ENCODE results near the gene HSF5. TPM values are rescaled to one million over a fixed set of nuclear protein-coding genes. Genes with fewer than 3 reads are reported as not detected.

HSF5 gene
- total and polyA plus RNA-seq, 2 donors (not counting 3 experiments of a cell fraction or from before 2014, with no cell fraction given), result 0.03 TPM; not detected in 1

DNA sequence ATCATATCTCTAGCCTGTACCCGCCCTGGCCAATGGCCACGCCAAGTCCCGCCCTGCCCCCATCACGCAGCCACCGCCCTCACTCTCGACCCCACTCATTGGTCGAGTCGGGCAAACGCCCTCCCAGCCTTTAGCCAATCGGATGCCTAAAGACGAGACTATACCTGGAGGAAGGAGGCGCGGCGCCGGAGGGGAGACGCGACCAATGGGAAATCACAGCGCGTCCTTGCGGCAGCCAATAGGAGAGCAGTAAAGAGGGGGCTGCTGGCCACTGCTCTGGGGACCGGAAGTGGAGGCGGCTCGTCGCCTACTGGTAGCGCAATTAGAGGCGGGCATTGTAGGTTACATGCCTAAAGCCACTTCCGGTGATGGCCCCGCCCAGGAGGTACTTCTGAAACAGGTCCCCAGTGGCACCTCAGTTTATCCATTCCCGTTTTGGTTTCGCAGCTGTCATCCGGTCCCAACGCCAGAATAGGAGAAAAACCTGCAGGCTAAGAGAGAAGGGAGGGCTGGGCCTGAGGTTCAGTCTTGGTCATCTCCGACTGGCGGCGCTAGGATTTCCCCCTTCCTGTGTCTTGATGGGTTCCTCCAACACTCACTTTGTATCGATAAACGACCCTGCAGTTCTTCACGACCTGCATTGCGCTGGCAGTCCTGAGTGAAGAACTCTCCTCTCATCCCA is 29.9 kb upstream of the HSF5 start:
- Histone ChIP-seq H3K79me2 (ENCODE audit: control insufficient read depth, insufficient read depth, low read length) (no peaks in the 10 kb centered on the region), H3K27ac (ENCODE audit: insufficient read depth, low read depth, low read length) (peak overlapping the region; percentile 81), H3K36me3 (ENCODE audit: control insufficient read depth in 2 of 2, extremely low read depth in 1 of 2, insufficient read depth in 2 of 2, low read length in 2 of 2) (no peaks in the 10 kb centered on the region), H3K4me2 (ENCODE audit: insufficient read depth, low read length) (peak overlapping the region; percentile 71), H4K20me1 (replicated peaks; ENCODE audit: control insufficient read depth, extremely low read depth, insufficient read depth, low read length) (no peaks in the 10 kb centered on the region), H3K9ac (replicated peaks; ENCODE audit: extremely low read depth, insufficient read depth, low read length) (peak overlapping the region; percentile 85), H3K4me1 (ENCODE audit: control insufficient read depth, extremely low read depth, insufficient read depth, low read length) (peaks cover 18% of the 10 kb centered on the region), H3K9me1 (replicated peaks; ENCODE audit: control insufficient read depth, extremely low read depth, insufficient read depth, low read length) (no peaks in the 10 kb centered on the region), H3K4me3 (replicated peaks in 1 of 3; ENCODE audit: insufficient read depth in 1 of 3, low read depth in 1 of 3, low read length in 3 of 3) (peak overlapping the region; percentile 29 to 73 (median 56)), H3K27me3 (ENCODE audit: control insufficient read depth in 2 of 2, insufficient read depth in 2 of 2, low read length in 2 of 2) (no peaks in the 10 kb centered on the region), H2AFZ (ENCODE audit: low read depth, low read length) (peak overlapping the region; percentile 72), H3K9me3 (replicated peaks; ENCODE audit: control insufficient read depth, insufficient read depth, low read length) (no peaks in the 10 kb centered on the region)
- no peak for TF ChIP-seq JUN (IDR thresholded peaks at IDR 0.05; ENCODE audit: borderline replicate concordance, insufficient read depth, insufficient read length, low read depth)
- TF ChIP-seq POLR2A (IDR thresholded peaks at IDR 0.05; ENCODE audit: low read depth, low read length), result peak; percentile 71
- no peak for TF ChIP-seq GATA2 (IDR thresholded peaks at IDR 0.05; ENCODE audit: insufficient read depth, insufficient read length, low read depth, low read length)
- TF ChIP-seq MYC (IDR thresholded peaks at IDR 0.05; ENCODE audit: low read depth, low read length), result peak; percentile 1
- peak; percentile 44 for TF ChIP-seq POLR2AphosphoS5 (IDR thresholded peaks at IDR 0.05; ENCODE audit: insufficient read depth, low read depth, low read length)
- peak; percentile 100 for FAIRE-seq
- no TSS peak for BruUV-seq (replicated peaks)
- POLR2A ChIA-PET, result interaction anchor here (0.6 to 3.0 kb wide), 4 partner anchors 109 to 487 kb away, joined by 3 to 46 read pairs (median 12); no protein-coding TSS in a partner anchor
- CTCF ChIA-PET, result interaction anchor here (0.8 to 3.9 kb wide), 21 partner anchors 10 to 793 kb away, joined by 3 to 88 read pairs (median 6); no protein-coding TSS in a partner anchor
- dilution Hi-C loops (cut with MboI; ENCODE audit: extremely low pct_ligation_motif_present, low sequenced_read_pairs) (no loop called here), intact Hi-C loops (cut with micrococcal nuclease) (loop anchor here (1.0 to 5.0 kb wide), 13 partner anchors 59 to 909 kb away; partner anchors contain the start of genes PPM1E, PRR11, SKA2 and SUPT4H1)
- DNase-seq (ENCODE audit: low read depth, low spot score), result peak; percentile 100

DNA sequence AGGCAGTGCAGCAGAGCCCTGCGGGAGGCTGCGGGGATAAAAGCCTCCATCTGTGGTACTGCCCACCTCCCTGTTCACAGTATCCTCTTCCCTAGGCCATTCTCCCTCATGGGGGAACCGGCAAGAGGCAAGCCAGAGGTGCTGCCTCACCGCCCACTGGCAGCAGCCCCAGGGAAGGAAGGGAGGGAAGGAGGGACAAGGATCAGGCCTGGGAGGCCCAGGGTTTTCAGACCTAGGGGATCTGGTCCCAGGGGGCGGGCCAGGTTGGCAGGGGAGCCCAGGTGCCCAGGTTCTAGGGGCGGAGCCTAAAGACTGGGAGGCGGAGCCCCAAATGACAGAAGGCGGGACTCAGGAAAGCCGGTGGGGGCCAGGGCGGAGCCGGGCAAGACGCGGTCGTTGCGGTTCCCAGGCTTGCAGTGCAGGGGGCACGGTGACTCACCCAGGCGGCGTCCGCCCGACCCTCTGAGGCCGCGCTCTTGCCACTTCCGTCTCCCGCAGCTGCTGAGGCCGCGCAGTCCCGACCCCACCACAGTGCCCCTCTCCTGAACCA is 29.2 kb upstream of the HSF5 start:
- ChIA-PET POLR2A (interaction anchor here (2.6 to 3.0 kb wide), 2 partner anchors 114 to 141 kb away, joined by 15 to 46 read pairs; no protein-coding TSS in a partner anchor), CTCF (interaction anchor here (1.8 to 3.9 kb wide), 6 partner anchors 15 to 486 kb away, joined by 13 to 88 read pairs (median 24); no protein-coding TSS in a partner anchor)
- H3K9me3 ChIP-seq (replicated peaks; ENCODE audit: control insufficient read depth, insufficient read depth, low read length), result no peaks in the 10 kb centered on the region
- H3K36me3 ChIP-seq (ENCODE audit: control insufficient read depth in 2 of 2, extremely low read depth in 1 of 2, insufficient read depth in 2 of 2, low read length in 2 of 2), result peaks cover 0 to under 1% of the 10 kb centered on the region in 2 experiments
- TSS peak; percentile 9 for BruUV-seq (replicated peaks)
- H3K4me1 ChIP-seq (ENCODE audit: control insufficient read depth, extremely low read depth, insufficient read depth, low read length), result peaks cover 18% of the 10 kb centered on the region
- TF ChIP-seq MYC (IDR thresholded peaks at IDR 0.05; ENCODE audit: low read depth, low read length) (no peak), POLR2AphosphoS5 (IDR thresholded peaks at IDR 0.05; ENCODE audit: insufficient read depth, low read depth, low read length) (peak; percentile 52), JUN (IDR thresholded peaks at IDR 0.05; ENCODE audit: borderline replicate concordance, insufficient read depth, insufficient read length, low read depth) (peak; percentile 57), FOS (IDR thresholded peaks at IDR 0.05; ENCODE audit: borderline replicate concordance, insufficient read depth, low read length) (peak; percentile 77)
- TF ChIP-seq, protein P1, sequence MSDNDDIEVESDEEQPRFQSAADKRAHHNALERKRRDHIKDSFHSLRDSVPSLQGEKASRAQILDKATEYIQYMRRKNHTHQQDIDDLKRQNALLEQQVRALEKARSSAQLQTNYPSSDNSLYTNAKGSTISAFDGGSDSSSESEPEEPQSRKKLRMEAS (IDR thresholded peaks at IDR 0.05; ENCODE audit: insufficient read depth, insufficient read length), result no peak
- H3K4me2 ChIP-seq (ENCODE audit: insufficient read depth, low read length), result peak overlapping the region; percentile 33
- H2AFZ ChIP-seq (ENCODE audit: low read depth, low read length), result peak overlapping the region; percentile 43
- peak overlapping the region; percentile 47 for H3K9ac ChIP-seq (replicated peaks; ENCODE audit: extremely low read depth, insufficient read depth, low read length)
- no peak for FAIRE-seq
- no peaks in the 10 kb centered on the region for H3K79me2 ChIP-seq (ENCODE audit: control insufficient read depth, insufficient read depth, low read length)
- no peaks in the 10 kb centered on the region for H3K9me1 ChIP-seq (replicated peaks; ENCODE audit: control insufficient read depth, extremely low read depth, insufficient read depth, low read length)
- no peaks in the 10 kb centered on the region for H4K20me1 ChIP-seq (replicated peaks; ENCODE audit: control insufficient read depth, extremely low read depth, insufficient read depth, low read length)
- DNase-seq (ENCODE audit: low read depth, low spot score), result no peak
- no peaks in the 10 kb centered on the region for H3K27me3 ChIP-seq (ENCODE audit: control insufficient read depth in 2 of 2, insufficient read depth in 2 of 2, low read length in 2 of 2)
- intact Hi-C loops (cut with micrococcal nuclease) (loop anchor here (1.0 to 5.0 kb wide), 5 partner anchors 165 to 910 kb away; partner anchors contain the start of genes PPM1E, PRR11, SKA2 and SUPT4H1), dilution Hi-C loops (cut with MboI; ENCODE audit: extremely low pct_ligation_motif_present, low sequenced_read_pairs) (no loop called here)
- peak overlapping the region; percentile 31 for H3K27ac ChIP-seq (ENCODE audit: insufficient read depth, low read depth, low read length)
- peak overlapping the region in 2 of 3 experiments; percentile 41 to 48 for H3K4me3 ChIP-seq (replicated peaks in 1 of 3; ENCODE audit: insufficient read depth in 1 of 3, low read depth in 1 of 3, low read length in 3 of 3)
